HG03039 (cell line): ENCODE results near the gene TBC1D23.
"Not testable (repeated sequence)": the region's sequence is repeated elsewhere in the genome, so short reads cannot be mapped to it uniquely, and the experiment has no call there.

Experiments used
- ATAC-seq: cut with Tn5 transposase; IDR thresholded peaks from one replicate; pipeline ENCODE4 v1.9.1; 2021; ENCODE audit warnings: mild to moderate bottlenecking, moderate library complexity; ENCODE audit not compliant: unreplicated experiment

Gene TBC1D23

DNA sequence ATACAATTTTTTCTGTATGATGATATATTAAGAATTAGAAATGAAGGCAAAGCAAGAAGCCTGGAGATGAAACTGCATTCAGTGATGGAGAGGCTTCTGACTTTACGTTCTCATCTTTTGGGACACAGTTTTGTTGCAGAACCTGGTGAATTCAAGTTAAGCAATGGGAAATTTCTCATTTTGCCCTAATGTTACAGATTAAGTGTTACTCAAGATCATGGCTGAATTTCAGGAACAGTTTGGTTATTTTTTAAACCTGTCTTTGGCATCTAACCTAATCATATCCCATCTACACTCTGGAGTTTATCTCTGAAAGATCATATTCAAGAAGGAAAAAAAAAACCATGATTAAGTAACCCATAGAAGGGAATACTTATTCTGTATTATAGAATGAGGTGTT, 79.7 kb downstream of the TBC1D23 start:
- ATAC-seq: no peak

DNA sequence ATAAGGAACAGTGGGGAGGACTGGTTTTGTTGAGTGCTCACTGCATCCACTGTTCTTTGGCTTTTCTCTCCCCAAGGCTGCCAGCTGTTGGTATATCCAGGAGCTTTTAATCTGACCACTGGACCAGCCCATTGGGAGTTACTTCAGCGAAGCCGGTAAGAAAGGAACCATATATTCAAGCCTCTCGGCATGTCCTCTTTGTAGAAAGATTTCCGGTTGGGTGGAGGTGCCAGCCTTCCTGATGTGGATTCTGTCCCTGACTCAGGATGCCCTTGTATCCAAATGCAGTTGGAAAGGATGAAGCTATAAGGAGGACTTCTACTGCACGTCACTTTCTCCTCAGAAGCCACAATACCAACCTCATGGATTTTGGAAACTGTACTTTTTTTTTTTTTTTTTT, 87.9 kb downstream of the TBC1D23 start:
- ATAC-seq: no peak

DNA sequence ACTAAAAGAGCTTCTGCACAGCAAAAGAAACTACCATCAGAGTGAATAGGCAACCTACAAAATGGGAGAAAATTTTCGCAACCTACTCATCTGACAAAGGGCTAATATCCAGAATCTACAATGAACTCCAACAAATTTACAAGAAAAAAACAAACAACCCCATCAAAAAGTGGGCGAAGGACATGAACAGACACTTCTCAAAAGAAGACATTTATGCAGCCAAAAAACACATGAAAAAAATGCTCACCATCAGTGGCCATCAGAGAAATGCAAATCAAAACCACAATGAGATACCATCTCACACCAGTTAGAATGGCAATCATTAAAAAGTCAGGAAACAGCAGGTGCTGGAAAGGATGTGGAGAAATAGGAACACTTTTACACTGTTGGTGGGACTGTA, 91.0 kb downstream of the TBC1D23 start:
- ATAC-seq: not testable (repeated sequence)

DNA sequence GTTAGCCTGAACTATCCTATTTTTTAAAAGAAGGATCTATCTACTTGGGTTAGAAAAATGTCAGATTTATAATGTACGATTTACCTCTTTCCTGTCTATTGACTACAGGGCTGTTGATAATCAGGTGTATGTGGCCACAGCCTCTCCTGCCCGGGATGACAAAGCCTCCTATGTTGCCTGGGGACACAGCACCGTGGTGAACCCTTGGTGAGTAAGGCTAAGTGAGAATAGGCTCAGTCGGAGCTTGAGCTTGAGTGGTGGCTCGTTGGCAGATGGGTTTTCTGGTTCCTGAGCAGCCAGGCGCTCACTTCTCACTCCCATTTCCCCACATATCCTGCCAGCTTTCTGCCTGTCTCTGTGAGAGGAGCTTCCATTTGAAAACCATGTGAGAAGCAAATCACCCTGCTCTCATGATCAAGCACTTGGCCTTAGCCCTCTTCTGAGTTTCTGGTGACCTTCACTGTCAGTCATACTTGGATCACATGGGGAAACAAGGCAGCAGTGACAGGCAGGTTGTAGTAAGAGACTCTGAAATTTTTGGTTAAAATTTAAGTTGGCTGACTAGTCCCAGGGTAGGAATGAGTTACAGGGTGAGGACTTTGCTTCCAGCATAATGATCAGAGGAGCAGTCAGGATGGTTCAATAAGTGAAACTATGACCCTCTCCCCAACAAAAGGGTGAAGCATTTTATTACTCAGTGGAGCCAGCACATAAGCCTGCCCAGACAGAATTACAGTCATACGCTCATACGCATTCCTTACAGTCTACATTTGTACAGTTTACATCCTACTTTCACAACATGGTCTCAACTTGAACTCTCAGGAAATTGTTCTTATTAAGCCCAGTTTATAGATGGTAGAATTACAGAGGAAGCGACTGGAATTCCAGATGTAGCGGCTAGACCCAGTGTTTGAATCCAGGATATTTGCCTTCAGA, 91.8 kb downstream of the TBC1D23 start:
- no peak for ATAC-seq

DNA sequence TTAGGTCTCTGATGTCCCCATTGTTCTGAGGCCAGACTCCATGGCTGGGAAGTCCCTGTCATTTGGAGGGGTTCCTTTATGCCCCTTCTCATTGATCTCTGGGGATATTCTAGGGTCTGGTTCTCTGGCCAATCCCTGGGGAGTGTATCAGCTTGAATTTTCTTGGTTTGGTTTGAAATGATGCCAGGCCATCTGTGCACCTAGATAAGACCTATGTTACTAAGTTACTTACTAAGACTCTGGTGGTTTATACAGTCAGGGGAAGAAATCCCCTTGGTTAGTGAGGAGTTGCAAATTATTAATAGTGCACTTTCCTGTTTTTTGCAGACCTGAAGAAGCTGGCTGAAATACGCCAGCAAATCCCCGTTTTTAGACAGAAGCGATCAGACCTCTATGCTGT, 94.1 kb downstream of the TBC1D23 start:
- ATAC-seq: no peak

DNA sequence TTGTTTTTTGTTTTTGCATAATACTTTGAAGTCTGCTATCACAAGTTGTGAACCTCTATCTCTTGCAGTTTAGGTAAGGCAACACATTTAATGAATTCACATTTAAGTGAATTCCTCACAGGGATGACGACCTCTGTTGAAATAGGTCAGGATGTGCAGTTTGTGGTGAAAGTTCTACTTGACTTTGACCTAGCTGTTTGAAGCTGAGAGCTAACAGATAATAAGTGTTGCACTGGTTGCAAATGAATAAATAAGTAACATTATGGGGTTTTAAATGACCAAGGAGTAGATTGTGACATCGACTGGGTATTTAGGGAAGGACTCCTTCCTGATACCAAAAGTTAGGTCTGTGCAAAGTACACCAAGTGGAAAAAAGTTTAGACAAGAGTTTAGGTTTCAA, 97.6 kb downstream of the TBC1D23 start:
- no peak for ATAC-seq

DNA sequence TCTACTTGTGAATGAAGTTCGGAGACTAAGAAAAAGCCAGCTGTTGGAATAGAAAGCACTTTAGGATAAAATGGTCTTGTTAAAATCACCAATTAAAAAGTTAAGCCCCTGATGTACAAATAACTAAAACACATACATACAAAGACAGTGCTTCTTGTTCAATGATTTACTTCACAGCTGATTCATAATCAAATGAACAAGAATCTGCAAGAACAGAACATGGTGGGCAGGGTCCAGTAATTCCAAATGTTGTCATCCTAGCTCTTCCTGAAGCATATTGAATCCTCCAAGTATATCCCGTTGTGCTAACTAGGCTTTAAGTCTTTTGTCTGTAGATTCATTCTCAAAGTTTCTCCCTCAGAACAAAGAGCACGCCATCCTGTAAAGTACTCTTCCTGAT, 98.2 kb downstream of the TBC1D23 start:
- ATAC-seq: no peak

DNA sequence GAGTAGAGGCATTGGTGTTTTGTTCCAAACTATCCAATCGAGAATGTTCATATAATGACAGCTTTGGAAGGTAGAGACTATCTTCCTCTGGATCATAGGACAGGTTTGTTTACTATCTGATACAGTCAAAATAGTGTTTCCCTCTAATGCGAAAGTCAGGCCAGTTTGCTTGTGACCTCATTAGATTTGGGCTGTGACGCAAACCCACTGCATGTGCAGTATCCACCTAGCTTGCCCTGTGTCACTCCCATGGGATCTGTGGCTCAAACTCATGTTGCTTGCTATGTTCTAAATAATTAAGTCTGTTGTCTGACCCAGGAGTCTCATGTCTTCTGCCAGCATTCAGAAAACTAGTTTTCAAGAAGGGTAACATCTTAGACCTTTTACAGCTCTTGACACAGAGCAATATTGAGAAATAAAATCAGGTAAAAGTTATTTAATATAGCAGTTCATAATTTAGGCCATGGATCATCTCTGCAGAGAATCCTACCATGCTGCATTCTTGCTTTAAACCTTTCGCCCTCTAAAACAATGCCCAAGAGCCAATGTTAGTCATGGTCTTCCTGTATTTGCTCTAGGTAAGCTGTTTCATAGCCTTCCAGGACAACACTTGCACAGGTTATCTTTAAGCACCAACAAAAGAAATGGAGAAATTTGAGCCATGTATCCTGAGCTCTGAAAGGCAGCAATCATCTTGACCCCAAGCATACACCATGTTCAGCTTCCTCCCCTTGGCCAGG, 100.1 kb downstream of the TBC1D23 start:
- no peak for ATAC-seq

DNA sequence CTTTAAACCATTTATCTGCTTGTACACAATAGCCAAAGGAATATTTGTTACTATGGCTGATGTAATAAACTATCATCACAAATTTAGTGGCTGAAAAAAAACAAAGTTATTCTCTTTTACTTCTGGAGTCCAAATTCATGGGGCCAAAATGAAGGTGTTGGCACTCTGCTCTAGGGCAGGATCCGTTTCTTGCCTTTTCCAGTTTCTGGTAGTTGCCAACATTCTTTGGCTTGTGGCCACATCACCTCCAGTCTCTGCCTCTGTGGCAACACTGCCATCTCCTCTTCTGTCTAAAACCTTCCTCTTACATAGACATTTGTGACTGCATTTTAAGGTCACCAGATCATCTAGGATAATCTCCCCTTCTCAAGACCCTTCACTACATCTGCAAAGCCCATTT, 101.1 kb downstream of the TBC1D23 start:
- no peak for ATAC-seq

DNA sequence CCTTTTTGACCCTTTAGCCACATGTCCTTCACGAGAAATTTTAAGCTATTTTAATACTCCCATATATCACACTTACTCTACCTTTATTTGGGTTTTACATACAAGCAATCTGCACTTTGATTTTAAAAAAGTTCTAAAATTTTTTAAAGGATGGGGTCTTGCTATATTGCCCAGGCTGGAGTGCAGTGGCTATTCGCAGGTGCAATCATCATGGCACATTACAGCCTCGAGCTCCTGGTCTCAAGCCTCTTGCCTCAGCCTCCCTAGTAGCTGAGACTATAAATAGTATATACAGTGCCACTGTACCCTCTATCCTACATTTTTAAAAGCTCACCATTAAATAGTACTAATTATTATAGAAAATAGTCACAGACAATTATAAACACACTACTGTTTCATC, 103.6 kb downstream of the TBC1D23 start:
- no peak for ATAC-seq

DNA sequence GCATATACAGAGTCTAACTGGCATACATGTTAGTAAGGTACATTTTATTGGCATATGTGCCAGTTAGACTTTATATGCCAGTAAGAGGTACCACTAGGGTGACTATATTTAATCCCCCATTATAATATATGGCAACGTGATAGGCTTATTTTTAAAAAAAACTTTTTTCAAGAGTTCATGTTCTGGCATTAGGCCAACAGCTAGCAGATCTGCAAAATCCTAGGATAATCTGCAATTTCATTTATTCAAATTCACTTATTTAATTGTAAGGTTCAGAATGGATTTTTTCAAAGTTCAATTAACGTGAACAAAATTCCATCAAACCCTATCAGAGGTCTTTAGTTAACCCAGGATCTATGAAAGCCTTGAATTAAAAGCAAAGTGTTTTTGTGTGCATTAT, 105.6 kb downstream of the TBC1D23 start:
- no peak for ATAC-seq

DNA sequence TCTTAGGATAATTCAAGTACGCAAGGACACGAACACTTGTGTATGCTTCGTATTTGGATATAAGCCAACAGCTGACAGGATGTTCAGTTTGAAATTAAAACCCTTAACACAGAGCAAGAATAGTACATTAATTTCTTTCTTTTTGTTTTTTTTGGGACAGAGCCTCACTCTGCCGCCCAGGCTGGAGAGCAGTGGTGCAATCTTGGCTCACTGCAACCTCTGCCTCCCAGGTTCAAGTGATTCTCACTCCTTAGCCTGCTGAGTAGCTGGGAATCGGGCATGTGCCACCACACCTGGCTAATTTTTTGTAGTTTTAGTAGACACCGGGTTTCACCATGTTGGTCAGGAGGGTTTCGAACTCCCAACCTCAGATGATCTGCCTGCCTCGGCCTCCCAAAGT, 107.6 kb downstream of the TBC1D23 start:
- no peak for ATAC-seq

DNA sequence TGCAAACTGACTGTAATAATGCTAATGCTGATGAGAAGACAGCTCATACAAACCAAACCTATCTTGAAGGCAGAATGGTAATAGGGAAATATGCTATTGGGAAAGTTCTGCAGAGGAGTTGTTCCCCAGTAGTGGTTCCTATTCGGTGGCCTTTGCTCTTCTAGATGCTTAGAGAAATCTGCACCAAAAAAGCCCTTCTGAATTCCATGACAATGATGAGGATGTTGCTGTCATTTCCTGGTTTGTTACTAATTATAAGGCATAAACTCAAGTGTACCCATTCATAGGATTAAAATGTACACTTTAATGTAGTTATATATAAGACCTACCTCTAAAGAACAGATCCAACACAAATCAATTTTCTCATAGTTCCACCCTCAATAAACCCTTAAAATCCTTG, 110.0 kb downstream of the TBC1D23 start:
- no peak for ATAC-seq

DNA sequence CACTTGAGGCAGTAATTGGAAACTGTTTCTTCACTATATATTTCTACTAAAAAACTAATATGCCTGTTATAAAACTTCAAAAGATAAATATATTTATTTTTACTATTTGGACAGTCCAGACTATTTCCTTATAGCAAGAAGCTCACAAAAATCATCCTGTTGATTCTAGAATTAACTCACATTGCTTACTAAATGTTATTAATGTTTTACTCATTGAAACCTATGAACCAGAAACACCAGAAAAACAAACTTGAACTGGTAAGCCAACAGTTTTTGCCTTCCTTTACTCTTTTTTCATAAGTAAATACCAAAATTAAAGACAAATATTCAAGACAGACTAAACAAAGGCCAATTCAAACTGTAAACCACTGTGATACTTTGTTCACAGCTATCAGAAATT, 113.7 kb downstream of the TBC1D23 start:
- ATAC-seq: no peak
